H1 (cell line): ENCODE results near the gene STX11. TPM values are rescaled to one million over a fixed set of nuclear protein-coding genes. Genes with fewer than 3 reads are reported as not detected.

Source experiments
- CTCF ChIA-PET: fragments of 300-600 bp; sonication (Branson Sonifier 250); formaldehyde crosslinking; loops from one replicate; lab custom pipeline; 2021; ENCODE audit not compliant: partially characterized antibody; lab: Charles Lee
- POLR2A ChIA-PET: fragments of 300-600 bp; sonication (Branson Sonifier 250); formaldehyde crosslinking; loops from one replicate; lab custom pipeline; 2021; ENCODE audit warnings: inconsistent platforms; ENCODE audit not compliant: partially characterized antibody; lab: Charles Lee
- DNase-seq, 2 experiments: peaks; one replicate each; pipeline versions ENCODE4 v3.0.0 to v3.0.0-alpha.2; 2010 to 2022; ENCODE audit warnings: low spot score in 2 of 2, low read depth in 1 of 2, mixed read lengths in 1 of 2
- FAIRE-seq: peaks from 2 replicates; lab custom pipeline; 2011; peaks lifted over from hg19 to GRCh38; lab: Jason Lieb, UNC
- H2AFZ ChIP-seq: 2 replicates; pipeline ENCODE4 v1.8.1; 2012; ENCODE audit warnings: low read length, inconsistent platforms
- H2AK5ac ChIP-seq: 2 replicates; pipeline ENCODE4 v1.6.1; 2013; ENCODE audit warnings: low read depth, low read length
- H2BK120ac ChIP-seq: replicated peaks from 2 replicates; pipeline ENCODE3; 2013; ENCODE audit warnings: low read depth, low read length, inconsistent platforms
- H2BK12ac ChIP-seq: 2 replicates; pipeline ENCODE4 v1.6.1; 2013; ENCODE audit warnings: low read depth, low read length
- H2BK15ac ChIP-seq: 2 replicates; pipeline ENCODE4 v1.6.1; 2013; ENCODE audit warnings: low read length
- H2BK20ac ChIP-seq: 2 replicates; pipeline ENCODE4 v1.6.1; 2013; ENCODE audit warnings: low read length
- H2BK5ac ChIP-seq: 2 replicates; pipeline ENCODE4 v1.6.1; 2013; ENCODE audit warnings: low read depth, low read length
- H3K14ac ChIP-seq: 2 replicates; pipeline ENCODE4 v1.6.1; 2013; ENCODE audit warnings: inconsistent platforms; ENCODE audit not compliant: insufficient read length
- H3K18ac ChIP-seq: 2 replicates; pipeline ENCODE4 v1.6.1; 2013; ENCODE audit warnings: low read length; ENCODE audit errors: extremely low read depth
- H3K23ac ChIP-seq: 2 replicates; pipeline ENCODE4 v1.6.1; 2013; ENCODE audit warnings: inconsistent platforms; ENCODE audit not compliant: insufficient read length
- H3K23me2 ChIP-seq: 2 replicates; pipeline ENCODE4 v1.6.1; 2013; ENCODE audit warnings: low read depth, low read length
- H3K27ac ChIP-seq: 2 replicates; pipeline ENCODE4 v1.6.1; 2011; ENCODE audit warnings: low read depth, low read length, inconsistent platforms
- H3K27me3 ChIP-seq, 4 experiments: replicated peaks in 1 of 4; 1 replicate in 1 of 4; 2 replicates in 3 of 4; pipeline versions ENCODE4 v1.6.1 to v1.8.1; 2011 to 2013; ENCODE audit warnings: low read length in 3 of 4, mild to moderate bottlenecking in 3 of 4, inconsistent platforms in 2 of 4, mixed read lengths in 2 of 4, moderate library complexity in 1 of 4; ENCODE audit not compliant: control insufficient read depth in 3 of 4, insufficient read depth in 3 of 4; ENCODE audit errors: extremely low read depth in 1 of 4
- H3K36me3 ChIP-seq, 4 experiments: 2 replicates each; pipeline versions ENCODE4 v1.6.1 to v1.8.1; 2011 to 2013; ENCODE audit warnings: mild to moderate bottlenecking in 4 of 4, low read length in 3 of 4, moderate library complexity in 2 of 4, control low read depth in 1 of 4, inconsistent platforms in 1 of 4; ENCODE audit not compliant: insufficient read depth in 4 of 4, control insufficient read depth in 2 of 4
- H3K4ac ChIP-seq: replicated peaks from 2 replicates; pipeline ENCODE3; 2013; ENCODE audit warnings: low read length, low read depth, mixed read lengths, inconsistent platforms; ENCODE audit not compliant: insufficient read length
- H3K4me1 ChIP-seq, 4 experiments: replicated peaks in 1 of 4; 1 replicate in 1 of 4; 2 replicates in 3 of 4; pipeline versions ENCODE4 v1.6.1 to v1.8.1; 2011 to 2013; ENCODE audit warnings: low read length in 3 of 4, inconsistent platforms in 2 of 4, mixed read lengths in 1 of 4; ENCODE audit not compliant: insufficient read depth in 4 of 4, control insufficient read depth in 3 of 4
- H3K4me2 ChIP-seq, 2 experiments: 2 replicates each; pipeline versions ENCODE4 v1.6.1 to v1.8.1; 2011 to 2013; ENCODE audit warnings: low read depth in 2 of 2, low read length in 2 of 2, control low read depth in 1 of 2, inconsistent platforms in 1 of 2, mild to moderate bottlenecking in 1 of 2; ENCODE audit not compliant: insufficient read depth in 1 of 2
- H3K4me3 ChIP-seq, 4 experiments: fragments of 200-600, 300-600 bp in 1 of 4; sonication (generic), shearing (Covaris generic), sonication (Bioruptor Twin) in 1 of 4; 2 replicates each; pipeline versions ENCODE4 v1.5.1 to v1.8.1; 2011 to 2016; ENCODE audit warnings: low read length in 4 of 4, low read depth in 3 of 4, control low read depth in 2 of 4, inconsistent platforms in 2 of 4, mild to moderate bottlenecking in 2 of 4, mixed read lengths in 1 of 4, moderate library complexity in 1 of 4; ENCODE audit not compliant: insufficient read depth in 2 of 4; ENCODE audit errors: extremely low read depth in 1 of 4
- H3K56ac ChIP-seq: replicated peaks from 2 replicates; pipeline ENCODE3; 2013; ENCODE audit warnings: low read depth, mild to moderate bottlenecking, mixed read lengths, low read length, inconsistent platforms; ENCODE audit not compliant: insufficient read length
- H3K79me1 ChIP-seq: 2 replicates; pipeline ENCODE4 v1.6.1; 2013; ENCODE audit warnings: low read depth, low read length, control low read depth
- H3K79me2 ChIP-seq, 2 experiments: 2 replicates each; pipeline versions ENCODE4 v1.6.1 to v1.8.1; 2012 to 2013; ENCODE audit warnings: low read length in 2 of 2, mild to moderate bottlenecking in 2 of 2, inconsistent platforms in 1 of 2; ENCODE audit not compliant: insufficient read depth in 2 of 2, control insufficient read depth in 1 of 2
- H3K9ac ChIP-seq, 4 experiments: replicated peaks in 1 of 4; 1 replicate in 1 of 4; 2 replicates in 3 of 4; pipeline versions ENCODE4 v1.6.1 to v1.8.1; 2011 to 2013; ENCODE audit warnings: low read depth in 3 of 4, low read length in 3 of 4, control low read depth in 2 of 4, mild to moderate bottlenecking in 2 of 4, moderate library complexity in 2 of 4, inconsistent platforms in 1 of 4; ENCODE audit errors: extremely low read depth in 1 of 4
- H3K9me3 ChIP-seq, 2 experiments: 2 replicates each; pipeline versions ENCODE4 v1.6.1 to v1.8.1; 2012 to 2013; ENCODE audit warnings: mild to moderate bottlenecking in 2 of 2, moderate library complexity in 2 of 2, control low read depth in 1 of 2, inconsistent platforms in 1 of 2, low read depth in 1 of 2, low read length in 1 of 2, mixed read lengths in 1 of 2; ENCODE audit not compliant: insufficient read depth in 2 of 2
- H4K20me1 ChIP-seq, 2 experiments: replicated peaks in 1 of 2; 2 replicates each; pipeline versions ENCODE3 to v1.8.1; 2011 to 2013; ENCODE audit warnings: inconsistent platforms in 2 of 2, low read length in 2 of 2, mild to moderate bottlenecking in 1 of 2; ENCODE audit not compliant: insufficient read depth in 2 of 2, control insufficient read depth in 1 of 2
- H4K5ac ChIP-seq: 2 replicates; pipeline ENCODE4 v1.6.1; 2013; ENCODE audit warnings: low read length, low read depth, mixed read lengths, inconsistent platforms; ENCODE audit not compliant: insufficient read length
- H4K8ac ChIP-seq: 2 replicates; pipeline ENCODE4 v1.8.0; 2013; ENCODE audit warnings: mild to moderate bottlenecking, moderate library complexity, low read length, inconsistent platforms; ENCODE audit not compliant: insufficient read depth; ENCODE audit errors: extremely low read depth
- H4K91ac ChIP-seq: replicated peaks from 2 replicates; pipeline ENCODE3; 2013; ENCODE audit warnings: low read length, mixed read lengths, inconsistent platforms; ENCODE audit not compliant: insufficient read length
- KDM5A ChIP-seq: fragments of 200-600 bp; IDR thresholded peaks from 2 replicates; pipeline ENCODE4 v1.7.1; 2012; ENCODE audit warnings: mild to moderate bottlenecking, low read length, inconsistent platforms, mixed read lengths
- MAFK ChIP-seq: IDR thresholded peaks from 2 replicates; pipeline ENCODE4 v1.6.1; 2012; ENCODE audit warnings: low read depth, mild to moderate bottlenecking, improper control_type of control experiment, low read length
- TEAD4 ChIP-seq: IDR thresholded peaks from 2 replicates; pipeline ENCODE4 v1.6.1; 2012; ENCODE audit warnings: low read depth, low read length, inconsistent platforms, mixed read lengths
- WGBS, 2 experiments: shearing (Covaris generic) in 1 of 2; methylation state at CpG; one replicate each; pipeline versions ENCODE4 v1.1.6 to v1.1.7; 2013 to 2015; ENCODE audit warnings: low lambda C conversion rate in 2 of 2, mixed read lengths in 2 of 2, inconsistent platforms in 1 of 2, low coverage in 1 of 2, missing lambda C conversion rate in 1 of 2; ENCODE audit not compliant: insufficient replicate concordance in 2 of 2, insufficient coverage in 1 of 2, insufficient read length in 1 of 2; ENCODE audit errors: extremely low coverage in 1 of 2, missing lambda C conversion rate in 1 of 2; 5-methylcytosine and 5-hydroxymethylcytosine counted together
- polyA plus RNA-seq, 7 experiments: library from polyadenylated mRNA; depleted of rRNA in 3 of 7; stranded (reverse) in 5 of 7; unstranded in 2 of 7; fragments of >200 nt in 5 of 7; fragments of 200-250 nt in 2 of 7; gene quantifications; 1 replicate in 5 of 7; 2 replicates in 1 of 7; 4 replicates in 1 of 7; pipeline versions ENCODE4 v1.2.1 to v1.2.3, GENCODE V29; 2011 to 2013; ENCODE audit warnings: missing spikeins in 2 of 7, mixed read lengths in 2 of 7
- total RNA-seq: library from RNA; stranded (reverse); fragmentation: NEBNext Ultra II Directional; extraction: Animal tissue kit (Norgen Biotek cat#: 25700); gene quantifications from 2 replicates; pipeline ENCODE4 v1.2.1, GENCODE V29; 2021

The STX11 gene
- total and polyA plus RNA-seq, 2 of the 8 experiments (the other 6 are each of a cell fraction or from before 2014, with no cell fraction given): 0.15 to 0.34 TPM

DNA sequence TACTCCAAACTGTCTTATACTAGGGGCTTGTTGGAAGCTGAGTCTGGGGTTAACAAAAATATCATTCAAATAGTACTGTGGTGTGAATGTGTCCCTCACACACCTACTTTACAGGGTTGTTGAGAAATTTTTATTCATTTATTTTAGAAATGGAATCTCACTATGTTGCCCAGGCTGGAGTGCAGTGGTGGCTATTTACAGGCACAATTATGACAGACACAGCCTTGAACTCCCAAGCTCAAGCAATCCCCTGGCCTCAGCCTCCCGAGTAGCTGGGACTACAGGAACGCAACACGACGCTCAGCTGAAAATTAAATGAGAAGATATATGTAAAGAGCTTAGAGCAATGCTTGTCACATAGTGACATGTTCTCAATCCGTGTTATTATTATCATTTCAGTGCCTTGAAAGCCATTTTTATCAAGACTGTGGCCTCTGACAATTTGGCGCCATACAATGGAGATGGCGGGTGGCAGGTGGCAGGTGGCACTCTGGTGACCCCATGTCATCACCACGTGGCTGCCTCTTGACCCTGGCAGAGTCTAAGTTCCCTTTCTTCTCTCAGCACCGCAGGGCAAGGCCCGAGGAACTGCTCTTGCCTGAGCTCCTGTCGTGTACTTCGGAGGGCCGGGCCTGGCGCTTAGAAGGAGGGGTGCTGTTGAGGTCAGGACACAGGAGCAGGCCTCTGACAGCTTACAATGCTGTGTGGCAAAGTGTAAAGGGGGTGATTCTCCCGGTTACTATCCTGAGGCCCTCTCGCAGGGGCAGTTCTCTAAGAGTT, 64.5 kb downstream of the STX11 start:
- H2BK12ac ChIP-seq: peak overlapping the region; percentile 82
- FAIRE-seq: no peak
- peak overlapping the region; percentile 15 for H4K91ac ChIP-seq
- ChIA-PET POLR2A (interaction anchor here (0.7 to 1.3 kb wide), 2 partner anchors 49 to 118 kb away, joined by 3 to 4 read pairs; no protein-coding TSS in a partner anchor), CTCF (interaction anchor here (0.6 to 2.4 kb wide), 11 partner anchors 10 to 265 kb away, joined by 3 to 7 read pairs (median 3); no protein-coding TSS in a partner anchor)
- no peaks in the 10 kb centered on the region for H4K20me1 ChIP-seq
- peak overlapping the region; percentile 98 for H2AFZ ChIP-seq
- 0 out of 2 replicates have a peak overlapping the region, but pooled peaks have one; percentile 79 for H2BK5ac ChIP-seq
- H3K4me3 ChIP-seq: peak overlapping the region in 2 of 4 experiments; percentile 72 to 79; a peak in 2 of 8 replicates
- no peak overlapping the region for H3K18ac ChIP-seq
- H2BK120ac ChIP-seq: no peak overlapping the region
- DNase-seq: no peak
- H3K23ac ChIP-seq: no peak overlapping the region
- peak overlapping the region; percentile 82; the same call in 1 of the 2 replicates for H2BK15ac ChIP-seq
- H3K56ac ChIP-seq: no peak overlapping the region
- H3K9me3 ChIP-seq: no peaks in the 10 kb centered on the region
- H3K4ac ChIP-seq: no peak overlapping the region
- no peak overlapping the region for H2BK20ac ChIP-seq
- WGBS, 2 experiments: 89% methylated on average over 16 of the region's 16 CpGs; no CpG with 5 or more reads in 1 of the 2 experiments
- peak overlapping the region; percentile 70 to 80; a peak in 2 of 4 replicates for H3K4me2 ChIP-seq
- no peak overlapping the region for H3K9ac ChIP-seq
- peaks cover 2 to 9% (median 7%) of the 10 kb centered on the region in 4 experiments; a peak in 6 of 7 replicates for H3K4me1 ChIP-seq
- no peaks in the 10 kb centered on the region; a peak in 1 of 7 replicates for H3K27me3 ChIP-seq
- TF ChIP-seq MAFK (no peak), TEAD4 (no peak), KDM5A (no peak)
- no peaks in the 10 kb centered on the region for H3K36me3 ChIP-seq
- H4K8ac ChIP-seq: peak overlapping the region; percentile 23; the same call in 1 of the 2 replicates
- no peak overlapping the region for H2AK5ac ChIP-seq
- H3K14ac ChIP-seq: no peak overlapping the region
- H3K79me1 ChIP-seq: no peaks in the 10 kb centered on the region
- no peak overlapping the region for H3K27ac ChIP-seq
- no peaks in the 10 kb centered on the region for H3K79me2 ChIP-seq
- H4K5ac ChIP-seq: no peak overlapping the region
- peaks cover 4% of the 10 kb centered on the region for H3K23me2 ChIP-seq
